CMK (cell line): Measurements from ENCODE around the gene KCNA5.
A peak's percentile ranks its signal among the peaks of the same experiment; 100 is the strongest.

Experiments used
- DNase-seq: peaks from one replicate; pipeline ENCODE4 v3.0.0-alpha.2; 2010; ENCODE audit warnings: low read depth

KCNA5 gene

DNA sequence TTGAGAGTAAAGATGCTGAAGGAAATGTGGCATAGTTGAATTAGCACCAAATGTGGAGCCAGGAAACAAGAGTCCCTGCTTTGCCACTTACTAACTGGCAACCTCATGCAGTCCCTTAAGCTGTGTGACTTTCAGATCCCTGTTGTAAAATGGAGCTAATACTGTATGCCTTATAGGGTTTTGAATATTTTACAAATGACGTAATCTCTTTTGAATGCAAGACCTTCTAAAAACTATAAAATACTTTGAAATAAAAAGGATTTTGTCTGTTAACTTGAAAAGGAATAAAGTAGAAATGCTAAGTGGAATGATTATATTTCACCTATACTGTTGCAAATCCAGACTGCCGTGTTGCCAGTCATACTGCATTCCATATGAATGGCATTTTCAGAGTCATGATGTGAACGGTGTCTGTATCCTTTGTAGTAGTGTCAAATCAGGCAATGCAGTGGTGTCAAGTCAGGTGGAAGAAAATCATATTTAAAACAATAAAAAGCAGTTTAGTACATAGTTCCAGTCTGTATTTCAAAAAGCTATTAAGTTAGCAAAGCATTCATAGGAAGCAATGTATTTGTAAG is 21.3 kb downstream of the KCNA5 start:
- DNase-seq, result no peak

DNA sequence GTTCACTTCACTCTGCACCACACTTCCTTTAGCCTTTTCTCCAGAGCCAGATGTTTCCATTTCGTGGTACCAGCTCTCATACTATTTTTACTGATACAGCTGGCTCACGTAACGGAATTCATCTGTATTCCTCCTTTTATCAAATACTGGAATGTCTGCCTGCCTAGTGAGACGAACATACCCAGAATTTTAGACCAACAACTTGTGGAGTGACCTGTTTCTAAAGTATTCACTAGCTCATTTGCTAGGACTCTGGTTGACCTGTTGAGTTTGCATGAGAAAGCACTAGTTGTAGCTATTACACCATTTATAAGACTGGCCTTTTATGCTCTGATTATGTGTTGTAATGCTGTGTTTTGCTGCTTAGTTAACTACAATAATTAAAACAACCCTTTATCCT is 22.6 kb downstream of the KCNA5 start:
- no peak for DNase-seq

DNA sequence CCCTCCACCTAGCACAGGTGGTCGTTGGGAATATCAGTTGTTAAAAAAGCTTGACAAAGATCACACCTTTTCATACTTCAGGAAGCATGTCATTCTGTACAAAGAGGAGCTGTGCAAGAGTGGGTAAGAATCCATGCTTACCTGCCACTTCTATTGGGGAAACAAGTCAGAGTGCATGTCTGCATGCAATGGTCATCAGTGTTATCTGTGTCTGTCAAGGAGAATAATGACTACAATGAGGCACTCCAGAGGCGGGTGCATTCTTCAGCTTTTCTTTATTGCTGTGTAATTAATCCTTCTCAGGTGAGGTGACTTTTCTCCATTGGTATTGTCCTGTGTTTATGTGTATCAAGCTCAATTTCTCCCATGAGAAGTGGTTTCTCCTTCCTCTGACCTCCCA is 24.4 kb downstream of the KCNA5 start:
- no peak for DNase-seq

DNA sequence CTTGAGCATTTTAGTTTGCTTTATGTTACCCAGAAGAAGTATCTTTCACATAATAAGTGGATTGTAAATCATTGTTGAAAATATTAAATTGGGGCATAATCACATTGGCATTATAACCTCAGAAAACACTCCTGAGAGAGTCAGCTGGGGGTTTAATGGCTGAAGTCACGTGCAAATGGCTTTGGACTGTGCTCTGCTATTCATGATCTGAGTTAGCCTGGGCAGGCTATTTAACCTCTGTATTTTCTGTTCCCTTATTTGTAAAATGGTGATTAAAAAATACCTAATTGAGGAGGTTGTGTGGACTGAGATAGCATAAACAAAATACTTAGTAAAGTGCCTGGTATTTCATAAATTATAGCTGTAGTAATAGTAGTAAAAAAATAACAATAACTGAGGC is 24.9 kb downstream of the KCNA5 start:
- DNase-seq, result no peak

DNA sequence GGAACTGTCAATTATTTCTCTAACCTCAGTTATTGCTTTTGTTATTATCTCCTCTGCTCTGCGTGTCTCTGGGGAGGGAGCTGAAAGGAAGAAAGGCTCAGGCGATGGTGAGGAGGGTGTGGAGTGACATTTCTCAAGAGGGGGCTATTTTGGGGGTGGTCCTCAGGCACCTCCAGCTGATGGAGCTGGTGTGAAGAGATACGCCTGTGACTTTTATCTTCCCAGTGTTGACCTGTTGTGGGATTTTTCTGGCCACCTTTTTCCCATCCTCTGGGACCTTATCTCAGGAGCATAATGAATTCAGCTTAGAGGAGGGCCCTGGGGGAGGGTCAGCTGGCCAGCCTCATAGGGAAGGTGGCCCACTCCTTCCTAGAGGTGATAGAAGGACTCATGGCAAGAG is 26.4 kb downstream of the KCNA5 start:
- DNase-seq, result no peak

DNA sequence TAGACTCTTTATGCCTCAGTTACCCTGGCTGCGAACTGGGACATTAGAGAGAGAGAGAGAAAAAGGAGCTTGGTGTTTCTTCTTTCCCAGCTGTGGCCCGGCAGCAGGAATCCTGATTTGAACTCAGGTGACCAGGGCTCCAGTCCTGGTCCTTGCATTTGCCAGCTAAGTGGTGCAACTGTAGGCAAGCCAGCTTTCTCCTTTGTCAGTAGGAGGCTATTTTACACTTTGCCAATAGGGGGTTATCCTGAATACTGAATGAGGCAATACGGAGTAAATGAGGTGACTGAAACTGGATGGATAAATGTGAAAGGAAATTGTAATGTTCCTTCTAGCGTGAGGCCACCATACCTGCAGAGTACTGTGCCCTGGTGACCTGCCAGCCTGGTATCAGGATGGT is 27.8 kb downstream of the KCNA5 start:
- DNase-seq, result no peak

DNA sequence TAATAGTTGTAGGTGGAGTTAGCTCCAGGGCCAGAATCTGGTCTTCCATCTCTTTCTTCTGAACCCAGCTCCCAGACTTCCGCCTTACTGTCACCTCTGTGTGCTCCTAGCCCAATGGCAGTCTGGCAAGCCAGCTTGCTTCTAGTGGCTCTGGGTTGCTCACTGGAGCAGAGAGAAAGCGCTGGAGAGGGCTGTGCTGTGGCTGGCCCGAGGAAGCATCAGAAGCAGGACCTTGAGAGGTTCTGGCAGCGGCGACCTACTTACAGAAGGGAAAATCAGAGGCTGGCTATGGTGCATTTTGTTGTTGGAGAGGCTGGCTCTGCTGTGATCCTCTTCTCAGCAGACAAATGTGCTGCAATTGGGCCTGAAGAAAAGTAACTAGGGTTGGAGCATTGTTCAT is 28.6 kb downstream of the KCNA5 start:
- DNase-seq, result no peak

DNA sequence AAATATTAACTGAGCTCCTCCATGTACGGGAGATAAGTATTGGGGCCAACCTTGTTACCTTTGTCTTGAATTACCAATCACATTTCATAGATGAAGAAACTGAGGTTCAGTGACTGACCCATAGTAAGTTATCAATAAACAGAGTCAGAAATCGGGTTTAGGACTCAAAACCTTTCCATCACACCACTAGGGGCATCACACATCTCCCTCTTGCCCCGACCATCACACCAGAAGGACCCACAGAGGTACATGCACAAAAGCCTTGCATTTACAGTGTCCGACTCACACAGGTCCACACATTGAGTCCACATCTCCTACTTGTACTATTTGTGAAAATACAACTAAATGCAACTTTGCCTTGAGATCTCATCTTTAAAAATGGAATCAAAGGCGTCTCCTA is 29.4 kb downstream of the KCNA5 start:
- no peak for DNase-seq

DNA sequence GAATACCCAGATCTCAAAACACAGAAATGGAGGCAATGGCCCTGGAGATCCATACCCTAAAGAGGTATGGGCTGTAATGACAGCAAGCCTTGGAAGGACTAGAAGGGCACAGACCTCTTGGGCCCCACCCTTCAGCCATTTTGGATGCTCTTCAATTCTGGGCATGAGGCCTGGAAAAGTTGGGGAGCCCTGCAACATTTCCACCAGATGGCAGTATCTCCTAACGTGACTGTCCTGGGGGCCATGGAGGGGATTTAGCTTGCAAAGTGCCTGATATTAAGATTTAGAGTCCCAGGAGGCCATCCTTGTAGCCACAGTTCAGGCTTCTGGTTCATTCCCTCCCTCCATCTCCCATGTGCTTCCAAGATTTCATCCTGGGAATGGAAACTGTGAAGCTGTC is 30.2 kb downstream of the KCNA5 start:
- DNase-seq, result no peak

DNA sequence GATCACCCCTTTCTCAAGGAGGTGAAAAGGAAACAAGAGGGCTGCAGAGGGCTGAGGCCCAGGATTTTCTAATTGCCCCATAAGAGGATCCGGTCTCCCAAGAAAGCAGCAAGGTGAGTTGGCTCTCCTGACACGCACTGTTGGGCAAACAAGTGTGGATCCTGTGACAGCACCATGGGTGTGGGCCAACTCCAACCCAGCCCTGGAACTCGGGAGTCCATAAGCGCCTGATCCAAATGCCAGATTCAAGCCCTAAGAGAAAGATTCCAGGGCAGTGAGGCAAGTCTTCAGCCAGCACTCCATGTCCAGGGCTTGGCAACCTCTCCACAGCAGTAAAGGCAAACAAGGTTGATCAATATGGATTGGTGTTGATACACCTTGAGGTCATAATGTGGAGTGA is 33.1 kb downstream of the KCNA5 start:
- DNase-seq, result no peak

DNA sequence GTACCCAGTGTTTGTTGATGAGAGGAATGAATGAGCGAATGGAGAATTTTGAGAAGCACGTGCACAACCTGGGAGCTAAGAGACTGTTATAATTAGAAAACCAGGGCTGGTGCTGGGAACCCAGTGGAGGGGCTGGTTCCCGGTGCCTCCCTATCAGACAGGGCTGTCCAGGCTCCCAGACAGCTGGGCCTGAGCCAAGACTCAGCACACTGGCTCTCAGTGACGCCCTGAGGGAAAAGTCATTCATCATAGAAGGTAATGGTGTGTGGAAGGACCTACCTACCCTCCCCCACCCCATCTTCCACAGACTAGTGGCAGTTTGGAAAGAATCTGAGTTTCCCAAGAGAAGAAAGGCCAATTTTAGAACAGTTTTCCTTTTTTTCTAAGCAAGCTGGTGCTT is 34.7 kb downstream of the KCNA5 start:
- DNase-seq, result no peak

DNA sequence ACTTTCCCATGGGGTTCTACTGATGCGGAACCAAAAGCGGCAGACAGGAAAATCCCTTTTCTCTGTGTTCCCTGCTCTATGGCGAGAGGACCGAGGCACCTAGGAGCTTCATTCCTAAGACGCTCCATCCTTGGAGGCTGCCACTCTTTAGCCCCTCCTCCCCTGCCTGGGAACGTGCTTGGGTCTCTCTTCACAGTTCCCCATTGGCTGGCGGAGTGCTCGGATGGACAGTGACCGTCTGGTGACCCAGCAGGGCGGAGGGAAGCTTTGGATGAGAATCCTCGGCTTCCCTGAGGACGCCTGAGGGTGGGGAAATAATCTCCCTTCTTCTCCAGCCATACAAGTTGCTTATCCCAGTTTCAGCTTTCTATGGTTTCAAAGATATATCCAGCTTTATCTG is 37.3 kb downstream of the KCNA5 start:
- DNase-seq, result no peak

DNA sequence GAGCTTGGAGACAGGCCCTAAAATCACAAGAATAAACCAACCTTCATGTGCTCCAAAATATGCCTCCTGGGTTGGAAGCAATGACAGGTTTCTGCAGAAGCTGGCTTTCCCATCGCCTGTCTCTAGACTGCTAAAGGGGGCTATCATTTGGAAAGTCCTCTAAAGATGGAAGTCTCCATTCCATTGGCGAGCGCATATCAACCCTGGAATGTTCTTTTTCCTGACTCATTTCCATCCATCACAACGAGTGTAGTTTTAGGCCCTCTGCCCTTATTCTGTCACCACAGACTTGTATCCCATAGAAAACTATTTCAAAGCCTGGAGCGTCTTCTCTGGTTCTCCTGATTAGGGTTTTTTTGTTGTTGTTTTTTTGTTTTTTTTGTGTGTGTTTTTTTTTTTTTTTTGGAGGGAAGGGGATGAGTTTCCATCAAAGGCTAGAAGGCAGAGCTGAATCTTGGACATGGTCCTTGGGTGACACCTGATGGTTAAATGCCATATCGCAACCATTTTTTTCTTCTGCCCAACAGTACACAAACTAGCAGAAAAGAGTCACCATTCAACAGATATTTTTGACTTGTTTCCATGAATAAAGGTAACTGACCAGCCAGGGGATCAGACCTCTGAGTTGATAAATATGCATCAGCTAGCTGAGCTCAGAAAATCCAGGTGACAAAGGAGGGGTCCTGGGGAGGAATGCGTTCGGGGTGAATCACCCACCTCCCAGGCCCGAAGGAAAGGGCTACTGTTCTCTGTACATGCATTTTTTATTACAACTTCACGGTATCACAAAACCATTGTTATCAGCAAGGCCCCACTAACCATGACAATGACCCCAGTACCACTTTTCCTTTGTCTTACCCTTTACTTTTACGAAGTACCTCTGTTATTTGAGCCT is 40.5 kb downstream of the KCNA5 start:
- DNase-seq, result peak; percentile 24

DNA sequence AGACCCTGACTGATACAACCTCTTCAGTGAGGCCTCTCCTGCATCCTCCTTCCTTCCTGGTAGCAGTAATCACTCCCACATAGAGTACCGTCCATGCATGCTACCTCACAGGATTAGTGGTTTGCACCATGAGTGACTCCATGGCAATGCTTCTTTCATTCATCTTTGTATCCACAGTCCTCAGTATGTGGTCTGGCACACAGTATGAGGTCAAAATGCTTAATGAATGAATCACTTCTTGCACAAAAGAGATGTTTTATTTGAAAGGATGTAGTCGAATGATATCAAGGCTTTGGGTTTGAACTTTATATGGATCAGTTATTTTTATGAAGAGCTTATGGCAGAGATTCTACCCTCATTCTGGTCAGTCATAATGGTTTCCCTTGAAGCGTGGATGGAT is 42.2 kb downstream of the KCNA5 start:
- no peak for DNase-seq

DNA sequence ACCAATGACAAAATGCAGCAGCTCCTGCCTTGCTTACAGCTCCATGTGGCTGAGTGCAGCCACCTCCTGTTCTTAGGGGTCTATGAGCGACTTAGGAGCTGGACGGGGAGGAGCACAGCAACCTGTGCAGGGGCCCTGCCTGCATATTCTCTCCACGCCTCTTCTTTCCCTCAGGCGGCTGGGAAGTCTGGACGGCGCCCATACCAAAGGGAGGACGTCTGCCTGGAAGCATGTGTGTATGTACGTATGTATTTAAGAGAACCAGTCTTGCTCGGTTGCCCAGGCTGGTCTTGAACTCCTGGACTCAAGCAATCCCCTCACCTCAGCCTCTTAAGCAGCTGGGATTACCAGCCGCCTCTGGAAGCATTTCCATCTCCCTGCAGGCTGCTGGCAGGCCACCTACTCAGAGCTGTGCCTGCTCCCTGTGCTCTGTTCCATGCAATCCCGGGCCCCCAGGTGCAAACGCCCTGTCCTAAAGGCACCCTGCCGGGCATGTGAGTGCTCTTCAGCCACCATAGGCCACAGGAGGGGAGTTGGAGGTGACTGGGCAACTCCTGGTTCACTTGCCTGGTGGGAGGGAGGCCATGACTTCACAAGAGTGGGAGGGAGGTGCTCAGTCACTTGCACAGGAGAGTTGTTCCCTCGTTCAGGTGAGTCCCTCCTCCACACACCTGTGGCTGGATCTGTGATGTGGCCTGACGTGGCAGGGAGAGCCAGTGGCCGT is 44.3 kb downstream of the KCNA5 start:
- DNase-seq, result no peak

DNA sequence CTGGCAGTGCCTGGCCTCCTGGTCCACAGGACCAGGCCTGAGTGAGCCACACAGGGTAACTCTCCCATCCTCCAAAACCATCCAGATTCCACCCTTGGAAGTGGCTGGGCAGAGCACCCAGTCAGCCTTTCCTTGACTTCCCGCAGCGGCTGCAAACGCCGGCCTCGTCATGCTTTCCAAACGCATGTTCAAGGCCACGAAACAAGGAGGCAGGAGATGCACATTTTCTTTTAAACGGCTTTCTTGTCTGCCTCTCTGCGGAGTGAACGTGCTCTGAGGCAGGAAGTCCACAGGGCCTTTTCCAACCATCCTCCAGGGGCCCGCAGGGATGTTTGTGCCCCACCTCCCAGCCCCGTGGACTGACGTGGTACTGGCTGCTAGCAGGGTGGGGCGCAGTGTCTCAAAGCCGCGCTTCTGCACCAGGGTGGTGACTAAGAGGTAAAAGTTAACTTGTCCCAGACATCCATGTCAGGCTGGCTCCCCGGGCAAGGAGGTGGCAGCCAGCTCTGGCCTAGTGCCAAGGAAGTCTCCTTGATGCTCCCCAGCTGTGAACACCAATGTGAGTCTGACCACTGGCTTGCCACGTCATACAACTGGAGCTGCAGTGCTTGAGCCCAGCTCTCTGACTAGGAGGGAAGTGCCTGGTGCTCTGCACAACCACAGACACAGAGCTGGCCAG is 45.0 kb downstream of the KCNA5 start:
- no peak for DNase-seq

DNA sequence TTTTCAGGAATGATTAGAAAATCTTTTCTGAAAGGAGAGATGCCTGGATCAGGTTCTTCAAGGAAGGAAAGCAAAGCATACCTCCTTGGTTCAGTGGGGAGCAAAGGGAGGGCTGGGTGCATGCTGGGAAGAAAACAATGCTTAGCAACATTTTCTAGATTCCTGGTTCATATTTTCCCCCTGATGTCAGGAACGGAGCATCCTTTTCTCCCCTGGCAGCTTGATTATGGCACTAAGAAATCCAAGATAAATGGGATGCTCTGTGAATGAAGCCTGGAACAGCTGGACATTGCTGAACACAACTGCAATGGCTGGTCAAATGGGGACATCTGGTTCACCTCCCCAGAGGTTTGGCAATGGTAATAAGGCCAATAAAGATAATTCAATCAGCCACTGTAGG is 50.9 kb downstream of the KCNA5 start:
- no peak for DNase-seq

DNA sequence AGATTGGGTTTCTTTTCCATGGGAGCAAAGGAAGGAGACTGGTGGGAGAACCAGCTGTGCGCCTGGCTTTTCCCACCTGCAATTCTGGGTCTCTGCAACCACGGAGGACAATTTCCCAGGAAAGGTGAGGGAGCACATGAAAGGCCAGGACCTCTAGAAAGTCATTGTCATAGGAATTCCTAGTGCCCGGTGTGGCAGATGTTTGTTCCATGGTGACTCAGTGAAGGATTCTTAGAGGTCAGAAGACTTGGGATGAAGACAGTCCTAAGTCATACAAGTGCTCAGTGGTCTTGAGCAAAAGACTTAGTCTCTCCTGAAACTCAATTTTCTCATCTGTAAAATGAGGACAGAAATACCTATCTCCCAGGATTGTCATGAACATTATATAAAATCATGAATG is 51.3 kb downstream of the KCNA5 start:
- DNase-seq, result no peak
